Left kidney (tissue), 8 donors: Measurements from ENCODE around the gene SPANXN5. TPM values are rescaled to one million over a fixed set of nuclear protein-coding genes. Genes with fewer than 3 reads are reported as not detected.
"Not testable (repeated sequence)": the region's sequence is repeated elsewhere in the genome, so short reads cannot be mapped to it uniquely, and the experiment has no call there.

Source experiments
- DNase-seq: peaks from one replicate; pipeline ENCODE4 v3.0.0-alpha.2; 2013
- long read RNA-seq, 8 donors: transcript quantifications; one replicate each; lab custom pipeline, GENCODE V29; 2026
- polyA plus RNA-seq: library from polyadenylated mRNA; unstranded; fragments of 120-200 nt; gene quantifications from one replicate; pipeline ENCODE4 v1.2.1, GENCODE V29; 2013; ENCODE audit not compliant: insufficient read length

Gene SPANXN5
- not detected for polyA plus RNA-seq
- long read RNA-seq, donor 1, result 0 reads
- long read RNA-seq, donor 2, result 0 reads
- long read RNA-seq, donor 3, result 0 reads
- long read RNA-seq, donor 4, result 0 reads
- long read RNA-seq, donor 5, result 0 reads
- long read RNA-seq, donor 6, result 0 reads
- long read RNA-seq, donor 7, result 0 reads
- long read RNA-seq, donor 8, result 0 reads

DNA sequence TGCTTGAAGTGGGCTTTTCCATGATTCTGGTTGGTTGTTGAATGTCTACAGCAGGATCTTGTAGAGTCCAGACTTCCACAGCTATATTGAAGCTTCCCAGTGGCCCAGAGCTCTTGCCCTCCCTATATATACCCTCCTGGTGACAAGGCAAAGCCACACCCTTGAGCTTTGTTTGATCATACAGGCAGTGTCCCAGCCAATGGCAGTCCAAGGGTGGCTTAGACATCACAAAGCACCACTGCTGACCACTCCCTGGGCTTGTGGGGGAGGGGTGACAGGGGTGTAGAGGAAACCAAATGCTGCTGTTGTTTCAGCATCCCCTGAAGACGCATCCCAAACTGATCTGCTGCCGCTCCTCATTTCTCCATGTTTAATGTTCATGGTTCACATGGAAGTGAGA is at the start of gene SPANXN5:
Gene SPANXN5, minus strand, starts transcription at position 101 of the 400 bp plus-strand sequence. Its CDS starts 79 bp downstream, at position 22.
- DNase-seq, result not testable (repeated sequence)

DNA sequence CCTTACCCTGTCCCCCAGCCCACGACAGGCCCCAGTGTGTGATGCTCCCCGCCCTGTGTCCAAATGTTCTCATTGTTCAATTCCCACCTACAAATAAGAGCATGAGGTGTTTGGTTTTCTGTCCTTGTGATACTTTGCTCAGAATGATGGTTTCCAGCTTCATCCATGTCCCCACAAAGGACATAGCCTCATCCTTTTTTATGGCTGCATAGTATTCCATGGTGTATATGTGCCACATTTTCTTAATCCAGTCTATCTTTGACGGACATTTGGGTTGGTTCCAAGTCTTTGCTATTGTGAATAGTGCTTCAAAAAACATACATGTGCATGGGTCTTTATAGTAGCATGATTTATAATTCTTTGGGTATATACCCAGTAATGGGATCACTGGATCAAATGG is 46.4 kb upstream of the SPANXN5 start:
- DNase-seq, result not testable (repeated sequence)

GRCh38 chrX:52839137-52839536 is 41.9 kb upstream of the SPANXN5 start:
- DNase-seq, result no peak

DNA sequence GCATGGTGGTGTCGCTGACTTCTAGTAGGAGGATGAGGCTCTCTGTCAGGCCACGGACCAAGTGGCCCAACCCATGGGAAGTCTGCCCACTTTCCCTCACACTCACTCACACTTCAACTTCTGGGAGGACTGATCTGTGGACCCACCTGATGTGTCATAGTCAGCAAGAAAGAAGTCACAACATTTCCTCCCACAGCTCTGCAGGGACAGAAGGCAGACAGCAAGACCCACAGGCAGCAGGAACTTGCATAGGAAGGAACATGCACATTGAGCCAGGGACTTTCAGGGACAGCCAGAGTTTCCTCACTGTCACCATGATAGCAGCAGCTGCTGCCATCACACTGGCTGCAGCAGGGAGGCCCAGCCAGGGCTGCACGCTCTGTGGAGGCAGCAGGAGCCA is 33.3 kb upstream of the SPANXN5 start:
- DNase-seq, result no peak

DNA sequence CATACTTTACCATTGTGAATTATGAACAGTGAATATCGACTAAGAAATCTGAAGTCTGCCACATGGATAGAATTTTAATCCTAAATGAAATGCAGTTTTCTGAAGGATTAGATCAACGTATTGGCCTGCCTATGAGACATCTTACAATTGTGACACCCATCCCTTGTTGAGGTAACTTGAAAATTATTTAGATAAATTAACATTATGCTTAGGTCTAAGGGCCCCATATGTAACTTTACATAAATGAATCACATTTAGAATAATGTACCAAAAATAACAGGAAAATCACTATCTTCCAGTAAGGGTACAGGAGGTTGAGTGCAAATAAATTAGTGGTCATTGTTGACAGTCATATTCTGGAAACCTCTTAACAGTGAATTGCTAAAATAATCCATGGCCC is 27.4 kb upstream of the SPANXN5 start:
- no peak for DNase-seq

GRCh38 chrX:52821079-52821760 is 24.0 kb upstream of the SPANXN5 start:
- no peak for DNase-seq

DNA sequence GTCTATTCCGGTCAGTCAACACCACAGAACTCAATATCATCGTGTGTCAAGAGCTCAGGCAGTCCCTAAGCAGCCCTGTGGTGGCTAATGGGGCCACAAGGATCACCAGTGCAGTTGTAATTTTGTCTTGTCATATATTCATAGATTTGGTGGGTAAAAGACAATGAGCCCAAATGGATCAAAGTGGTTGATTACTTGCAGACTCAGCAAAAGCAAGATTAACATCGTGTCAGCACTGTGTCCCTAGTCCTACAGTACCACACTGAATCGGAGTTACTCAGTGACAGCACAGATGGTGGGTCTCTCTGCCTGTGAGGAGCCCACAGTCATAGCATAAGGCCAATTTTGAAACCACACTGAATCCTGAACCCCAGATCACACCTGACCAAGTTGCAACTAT is 22.6 kb upstream of the SPANXN5 start:
- no peak for DNase-seq

GRCh38 chrX:52811065-52811625 is 13.9 kb upstream of the SPANXN5 start, which contains the start of gene XAGE5:
XAGE5 (plus strand) TSS chrX:52811287; CDS start chrX:52812567, 1,280 bp downstream.
- DNase-seq, result no peak

DNA sequence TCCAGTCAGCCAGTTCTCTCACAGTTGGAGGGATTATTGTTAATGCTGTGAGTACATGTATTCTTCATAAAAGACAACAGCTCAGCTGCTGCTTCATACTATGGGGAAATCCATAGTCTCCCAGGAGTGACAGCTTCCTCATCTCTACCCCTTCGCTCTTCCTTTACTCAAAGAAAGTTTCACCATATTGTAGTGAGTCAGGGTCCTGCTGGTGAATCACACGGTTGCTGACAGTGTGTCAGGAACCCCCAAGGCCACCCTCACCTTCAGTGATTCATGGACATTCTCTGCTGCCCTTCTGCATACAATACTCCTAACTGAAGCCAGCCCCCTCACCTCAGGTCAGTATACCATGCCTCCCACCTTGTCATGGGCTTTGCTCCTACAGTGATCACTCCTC is 7.6 kb upstream of the SPANXN5 start:
- not testable (repeated sequence) for DNase-seq

DNA sequence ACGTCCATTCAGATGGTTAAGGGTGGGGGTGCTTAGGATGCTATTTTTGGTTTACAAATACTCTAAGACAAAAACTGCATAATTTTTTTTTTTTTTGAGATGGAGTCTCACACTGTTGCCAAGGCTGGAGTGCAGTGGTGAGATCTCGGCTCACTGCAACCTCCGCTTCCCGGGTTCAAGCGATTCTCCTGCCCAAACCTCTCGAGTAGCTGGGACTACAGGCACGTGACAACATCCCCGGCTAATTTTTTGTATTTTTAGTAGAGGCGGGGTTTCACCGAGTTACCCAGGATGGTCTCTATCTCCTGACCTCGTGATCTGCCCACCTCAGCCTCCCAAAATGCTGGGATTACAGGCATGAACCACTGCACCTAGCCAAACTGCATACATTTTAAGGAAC is 23.7 kb downstream of the SPANXN5 start:
- not testable (repeated sequence) for DNase-seq

DNA sequence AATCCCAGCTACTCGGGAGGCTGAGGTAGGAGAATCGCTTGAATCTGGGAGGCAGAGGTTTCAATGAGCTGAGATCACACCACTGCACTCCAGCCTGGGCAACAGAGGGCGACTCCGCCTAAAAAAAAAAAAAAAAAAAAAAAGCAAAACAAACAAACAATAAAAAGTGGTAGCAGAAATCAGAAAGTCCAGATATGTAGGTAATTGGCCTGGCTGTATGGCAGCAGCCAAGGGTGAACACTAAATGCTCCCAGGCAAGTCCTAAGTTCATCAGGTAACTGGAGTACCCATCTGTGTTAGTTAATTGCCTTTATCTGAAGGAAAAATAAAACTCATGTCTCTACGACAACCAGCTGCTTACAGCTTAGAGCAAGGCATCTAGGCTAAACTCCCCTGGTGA is 31.2 kb downstream of the SPANXN5 start:
- not testable (repeated sequence) for DNase-seq

GRCh38 chrX:52750952-52751351 is 46.3 kb downstream of the SPANXN5 start, which contains the start of gene SSX2B:
SSX2B (plus strand) TSS chrX:52751252; CDS start chrX:52752681, 1,429 bp downstream.
- not testable (repeated sequence) for DNase-seq

Other genes with a start within 250 kb of the SPANXN5 start
- gene SSX7, start 142.5 kb downstream of the SPANXN5 start, polyA plus RNA-seq, result not detected
- gene SSX2, start 90.2 kb downstream of the SPANXN5 start, polyA plus RNA-seq, result not detected
- not detected for gene SSX2B, start 46.2 kb downstream of the SPANXN5 start, polyA plus RNA-seq
- not detected for gene XAGE5, start 13.9 kb upstream of the SPANXN5 start, polyA plus RNA-seq
- not detected for gene XAGE3, start 70.7 kb upstream of the SPANXN5 start, polyA plus RNA-seq
- 20.0 TPM for gene FAM156B, start 99.9 kb upstream of the SPANXN5 start, polyA plus RNA-seq
- gene FAM156A, start 161.1 kb upstream of the SPANXN5 start, polyA plus RNA-seq, result 36.2 TPM